Adrenal gland (tissue), 5 donors: ENCODE data around the gene SUGT1.

ENCODE experiments used
- CTCF ChIP-seq, 6 experiments: fragments of 450-650 bp in 4 of 6; fragments of 200-600 bp in 2 of 6; sonication (generic) in 1 of 6; IDR thresholded peaks; 1 replicate in 5 of 6; 2 replicates in 1 of 6; pipeline versions ENCODE4 v1.5.1 to v1.8.0; 2016 to 2021; ENCODE audit warnings: antibody characterized with exemption in 6 of 6, mild to moderate bottlenecking in 2 of 6, moderate library complexity in 1 of 6
- POLR2A ChIP-seq, 2 donors: fragments of 450-650 bp; IDR thresholded peaks; one replicate each; pipeline ENCODE4 v1.6.1; 2017; ENCODE audit warnings: antibody characterized with exemption in 2 of 2, mild to moderate bottlenecking in 2 of 2, moderate library complexity in 1 of 2
- donor health status: DM: no; HTN: no; CAD: no.

- TF ChIP-seq CTCF (IDR thresholded peaks at IDR 0.05), result no peak
- TF ChIP-seq POLR2A (IDR thresholded peaks at IDR 0.05), result no peak
These were observed 96.8 kb downstream of the SUGT1 start for GRCh38 chr13:52749419-52749818.
